GM18526 (cell line): Measurements from ENCODE around the gene GLIS1.

Experiments used
- POLR2A ChIP-seq: IDR thresholded peaks from 3 replicates; pipeline ENCODE4 v1.6.1; 2011; ENCODE audit not compliant: insufficient read length; ENCODE audit errors: extremely low read depth

Gene GLIS1

DNA sequence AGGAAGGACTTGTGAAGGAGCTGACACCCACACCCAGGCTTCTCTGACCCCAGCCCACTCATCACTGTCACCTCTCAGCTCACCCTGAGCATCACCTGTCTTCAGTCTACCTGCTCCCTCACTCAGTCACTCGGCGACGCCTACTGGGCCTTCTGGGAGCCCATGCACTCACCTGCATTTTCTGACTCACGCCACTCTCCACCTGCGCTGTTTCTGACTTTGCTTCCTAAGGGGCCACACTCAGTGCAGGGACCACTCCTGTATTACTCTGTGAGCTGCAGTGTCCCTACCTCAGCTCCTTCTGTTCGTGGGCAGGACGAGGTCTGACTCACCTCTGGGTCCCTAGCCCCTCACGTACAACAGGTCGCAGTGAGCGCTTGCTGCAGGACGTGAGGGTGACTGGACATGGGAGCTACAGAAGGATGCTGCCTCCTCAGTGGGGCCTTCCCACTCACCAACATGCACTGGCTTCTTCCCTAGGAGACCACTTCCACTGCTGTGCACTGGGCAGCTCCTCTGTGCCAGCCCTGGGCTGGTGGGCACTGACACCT is 102.3 kb downstream of the GLIS1 start:
- TF ChIP-seq POLR2A: no peak

DNA sequence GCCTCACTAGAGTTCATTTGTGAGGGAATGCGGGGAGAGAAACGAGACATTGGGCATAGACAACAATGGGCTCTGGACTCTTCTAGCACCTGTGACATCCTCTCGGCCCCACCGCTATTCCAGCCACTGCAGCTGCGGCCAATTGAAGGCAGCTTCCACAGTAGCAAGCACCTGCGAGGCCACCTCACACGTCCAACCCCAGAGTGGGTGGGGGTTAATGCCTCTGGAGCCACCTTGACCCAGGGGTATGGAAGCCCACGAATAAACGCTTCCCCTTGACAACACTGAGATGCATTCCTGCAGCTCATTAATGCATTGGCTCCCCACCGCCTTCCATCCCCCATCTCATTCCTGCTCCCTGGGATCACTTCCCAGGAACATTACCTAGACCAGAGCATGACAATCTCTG is 104.4 kb downstream of the GLIS1 start:
- TF ChIP-seq POLR2A: no peak

DNA sequence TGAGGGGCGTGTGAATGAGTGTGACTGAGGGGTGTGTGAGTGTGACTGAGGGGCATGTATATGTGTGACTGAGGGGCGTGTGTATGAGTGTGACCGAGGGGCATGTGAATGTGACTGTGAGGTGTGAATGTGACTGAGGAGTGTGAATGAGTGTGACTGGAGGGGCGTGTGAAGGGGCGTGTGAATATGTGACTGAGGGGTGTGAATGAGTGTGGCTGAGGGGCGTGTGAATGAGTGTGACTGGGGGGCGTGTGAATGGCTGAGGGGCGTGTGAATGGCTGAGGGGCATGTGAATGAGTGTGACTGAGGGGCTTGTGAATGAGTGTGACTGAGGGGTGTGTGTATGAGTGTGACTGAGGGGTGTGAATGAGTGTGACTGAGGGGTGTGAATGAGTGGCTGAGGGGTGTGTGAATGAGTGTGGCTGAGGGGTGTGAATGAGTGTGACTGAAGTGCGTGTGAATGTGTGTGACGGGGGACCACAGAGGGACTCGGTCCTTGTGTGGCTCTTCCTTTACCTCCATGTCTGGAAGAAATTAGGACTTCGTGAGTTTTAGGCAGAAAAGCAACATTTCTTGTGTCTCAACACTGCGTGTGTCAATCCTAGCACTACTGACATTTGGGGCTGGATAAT is 105.8 kb downstream of the GLIS1 start:
- no peak for TF ChIP-seq POLR2A

DNA sequence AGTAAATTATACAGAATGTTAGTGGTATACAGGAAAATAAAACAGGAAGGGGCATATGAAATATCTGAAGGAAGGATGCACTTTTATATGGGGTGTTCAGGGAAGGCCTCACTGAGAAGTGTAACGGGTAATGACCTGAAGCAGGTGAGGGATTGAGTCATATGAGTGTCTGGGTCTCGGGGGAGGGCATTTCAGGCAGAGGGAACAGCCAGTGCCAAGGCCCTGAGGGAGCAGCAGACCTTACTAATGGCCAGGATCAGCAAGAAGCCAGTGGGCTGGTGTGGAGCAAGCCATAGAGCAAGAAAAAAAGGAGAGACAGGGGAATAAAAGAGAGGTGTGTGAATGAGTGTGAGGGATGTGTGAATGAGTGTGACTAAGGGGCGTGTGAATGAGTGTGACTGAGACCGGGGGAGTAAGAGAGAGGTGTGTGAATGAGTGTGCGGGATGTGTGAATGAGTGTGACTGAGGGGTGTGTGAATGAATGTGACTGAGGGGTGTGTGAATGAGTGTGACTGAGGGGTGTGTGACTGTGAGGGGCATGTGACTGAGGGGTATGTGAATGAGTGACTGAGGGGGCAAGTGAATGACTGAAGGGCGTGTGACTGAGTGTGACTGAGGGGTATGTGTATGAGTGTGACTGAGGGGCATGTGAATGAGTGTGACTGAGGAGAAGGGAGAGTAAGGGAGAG is 107.2 kb downstream of the GLIS1 start:
- no peak for TF ChIP-seq POLR2A

DNA sequence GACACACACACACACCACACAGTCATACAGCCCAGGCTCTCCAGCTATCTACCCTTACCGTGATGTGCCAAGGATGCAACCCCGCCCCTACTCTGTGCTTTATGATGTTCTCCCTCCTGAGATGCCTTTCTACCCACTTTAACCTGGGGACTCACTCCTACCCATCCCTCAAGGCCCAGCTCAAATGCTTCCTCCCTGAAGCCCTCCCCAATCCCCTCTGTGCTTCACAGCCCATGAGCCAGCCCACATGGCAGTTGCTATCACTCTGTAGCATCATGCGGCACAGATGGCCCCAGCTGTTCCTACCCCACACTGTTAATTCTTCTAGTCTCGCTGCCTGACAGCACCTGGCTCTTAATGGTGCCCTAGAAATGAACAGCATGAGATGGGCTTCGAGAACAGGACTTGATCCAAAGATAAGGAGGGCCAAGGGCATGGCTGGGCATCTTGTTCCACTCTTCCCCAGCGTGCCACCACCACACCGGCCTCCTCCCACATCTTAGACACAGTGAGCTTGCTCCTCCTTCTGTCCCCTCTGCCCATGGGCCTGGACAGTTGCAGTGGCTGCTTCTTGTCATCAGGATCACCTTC is 109.8 kb downstream of the GLIS1 start:
- TF ChIP-seq POLR2A: no peak

DNA sequence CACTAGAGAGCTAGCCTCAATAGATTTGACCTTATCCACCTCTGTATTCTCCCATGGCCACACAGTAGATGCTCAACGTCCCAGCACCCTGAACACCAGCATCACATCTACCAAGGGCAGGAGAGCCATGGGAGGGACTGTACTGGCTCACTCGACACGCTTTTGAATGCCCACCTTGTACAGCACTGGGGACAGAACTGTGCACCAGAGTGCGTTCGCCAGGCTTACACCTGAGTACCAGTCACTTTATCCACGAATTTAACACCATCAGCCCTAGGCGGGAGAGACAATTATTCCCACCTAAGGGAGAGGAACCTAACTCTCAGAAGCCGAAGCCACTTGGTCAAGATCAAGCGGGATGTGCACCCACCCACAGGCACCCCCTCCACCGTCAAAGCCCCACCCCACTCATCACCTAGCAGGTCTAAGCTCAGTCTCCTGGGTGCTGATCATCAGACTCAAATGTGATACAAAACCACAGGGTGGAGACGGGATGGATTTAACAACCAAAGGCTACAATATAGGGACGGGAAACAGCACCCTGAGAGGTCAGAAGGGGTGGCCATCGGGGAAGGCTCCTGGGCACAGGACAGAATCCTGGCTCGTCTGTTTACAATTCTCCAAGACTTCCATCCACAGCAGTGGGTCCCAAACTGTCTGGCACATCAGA is 110.5 kb downstream of the GLIS1 start:
- no peak for TF ChIP-seq POLR2A

DNA sequence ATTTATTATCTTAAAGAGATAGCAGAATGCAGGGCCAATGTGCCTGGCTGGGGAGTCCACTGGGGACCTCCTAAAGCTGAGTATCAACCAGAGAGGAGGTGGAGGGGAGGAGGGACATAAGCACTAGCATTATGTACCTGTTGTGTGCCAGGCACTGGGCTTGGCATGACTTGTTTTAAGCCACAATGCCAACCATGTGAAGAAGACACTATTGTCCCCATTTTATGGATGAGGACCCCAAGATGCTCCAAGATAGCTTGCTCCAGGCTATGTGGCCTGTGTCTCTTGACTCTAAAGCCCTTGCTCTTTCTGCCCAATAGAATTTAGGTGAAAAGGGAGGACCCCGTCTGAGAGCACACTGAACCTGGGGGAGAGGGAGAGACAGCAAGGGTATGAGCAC is 111.3 kb downstream of the GLIS1 start:
- no peak for TF ChIP-seq POLR2A

DNA sequence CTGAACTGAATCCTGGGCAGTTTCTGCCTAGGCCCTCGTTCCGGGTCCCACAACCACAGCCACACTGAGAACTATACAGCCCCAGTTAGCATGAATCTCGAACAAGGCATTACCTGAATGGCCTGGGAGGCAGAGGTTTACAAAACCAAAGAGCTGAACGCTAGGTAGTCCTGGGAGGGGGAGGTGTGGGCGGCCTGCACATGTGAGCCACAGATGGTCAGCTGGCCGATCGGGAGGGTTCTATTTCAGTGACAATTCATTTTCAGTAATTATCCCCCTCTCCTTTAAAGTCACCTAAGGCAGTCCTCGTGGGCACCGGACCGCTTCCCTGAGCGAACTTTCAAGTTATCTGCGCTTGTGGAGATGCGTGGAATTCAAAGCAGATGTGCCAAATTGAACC is 111.9 kb downstream of the GLIS1 start:
- no peak for TF ChIP-seq POLR2A

DNA sequence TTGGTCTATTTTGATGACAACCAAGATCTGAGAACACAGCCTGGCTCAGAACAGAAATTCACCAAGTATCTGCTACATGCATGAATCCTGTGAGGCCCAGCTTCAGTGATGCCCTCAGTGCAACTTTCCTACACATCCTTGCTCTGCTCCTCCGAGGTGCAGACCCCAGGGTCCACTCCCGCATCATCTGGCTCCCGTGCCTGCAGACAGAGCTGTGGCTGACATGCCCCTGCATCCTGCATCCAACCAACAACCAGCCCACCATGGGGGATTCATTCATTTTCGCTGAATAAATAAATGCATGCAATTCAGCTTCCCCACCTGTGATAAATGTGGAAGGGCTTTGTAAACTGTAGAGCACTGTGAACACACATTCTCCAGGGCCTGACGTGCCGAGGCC is 112.3 kb downstream of the GLIS1 start:
- TF ChIP-seq POLR2A: no peak

DNA sequence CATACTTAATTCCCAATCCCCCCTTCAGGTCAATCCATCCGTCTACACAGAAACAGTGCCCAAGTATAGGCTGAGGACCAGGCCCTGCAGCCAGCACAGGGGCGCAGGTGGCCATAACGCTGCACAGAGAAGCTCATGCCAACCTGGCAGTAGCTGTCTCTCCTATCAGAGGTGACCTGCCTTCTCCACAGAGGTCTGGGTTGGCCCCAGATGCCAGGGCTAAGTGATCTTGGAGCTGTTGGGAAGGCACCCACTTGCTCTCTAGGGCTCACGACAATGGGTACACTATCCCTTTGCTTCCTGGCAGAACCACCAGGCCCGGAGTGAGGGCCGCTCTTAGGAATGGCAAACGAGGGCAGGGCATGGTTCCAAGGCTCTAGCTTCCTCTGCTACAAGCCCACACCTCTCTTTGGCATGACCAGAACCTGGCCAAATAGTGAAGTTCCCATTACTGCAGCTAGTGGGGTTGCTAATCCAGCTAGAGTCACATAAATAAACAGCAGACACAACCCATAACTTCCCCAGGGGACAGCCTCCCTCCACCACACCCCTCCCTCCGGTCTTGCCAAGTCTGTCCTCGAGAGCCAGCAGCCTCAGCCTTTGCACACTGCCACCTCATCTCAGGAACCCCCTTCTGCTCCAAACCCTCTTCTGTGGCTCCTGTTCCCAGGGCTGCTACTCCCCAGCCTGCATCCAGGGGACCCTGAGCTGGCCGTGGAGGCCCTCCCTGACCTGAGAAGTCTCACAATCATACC is 113.0 kb downstream of the GLIS1 start:
- TF ChIP-seq POLR2A: no peak

DNA sequence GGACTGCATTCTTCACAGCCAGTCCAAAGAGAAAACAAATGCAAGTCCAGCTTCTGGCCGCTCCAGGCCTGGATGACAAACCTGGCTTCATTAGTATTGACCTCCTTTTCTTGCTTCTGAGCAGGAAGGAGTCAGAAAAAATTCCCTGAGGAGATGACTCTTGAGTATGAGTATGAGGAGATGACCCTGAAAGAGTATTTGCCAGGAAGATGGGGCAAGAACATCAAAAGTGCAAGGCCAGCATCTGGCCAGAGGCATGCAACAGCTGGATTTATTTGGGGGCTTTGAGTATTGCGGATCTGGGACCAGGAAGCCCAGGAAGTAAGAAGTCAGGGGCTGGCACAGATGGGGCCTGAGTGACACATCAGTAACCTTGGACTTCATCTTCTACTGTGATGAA is 113.9 kb downstream of the GLIS1 start:
- TF ChIP-seq POLR2A: no peak

DNA sequence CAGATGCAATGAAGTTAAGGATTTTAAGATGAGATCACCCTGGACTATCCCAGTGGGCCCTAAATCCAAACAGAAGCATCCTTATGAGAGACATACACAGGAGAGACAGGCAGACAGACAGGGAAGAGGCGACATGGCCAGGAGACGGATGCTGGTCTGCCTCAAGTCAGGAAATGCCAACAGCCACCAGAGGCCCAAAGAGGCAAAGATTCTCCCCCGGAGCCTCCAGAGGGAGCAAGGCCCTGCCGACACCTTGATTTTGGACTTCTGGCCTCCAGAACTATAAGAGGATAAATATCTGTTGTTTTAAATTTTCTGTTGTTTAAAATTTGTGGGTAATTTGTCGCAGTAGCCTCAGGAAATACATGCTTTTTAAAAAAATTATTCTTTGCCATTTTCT is 116.4 kb downstream of the GLIS1 start:
- TF ChIP-seq POLR2A: no peak

DNA sequence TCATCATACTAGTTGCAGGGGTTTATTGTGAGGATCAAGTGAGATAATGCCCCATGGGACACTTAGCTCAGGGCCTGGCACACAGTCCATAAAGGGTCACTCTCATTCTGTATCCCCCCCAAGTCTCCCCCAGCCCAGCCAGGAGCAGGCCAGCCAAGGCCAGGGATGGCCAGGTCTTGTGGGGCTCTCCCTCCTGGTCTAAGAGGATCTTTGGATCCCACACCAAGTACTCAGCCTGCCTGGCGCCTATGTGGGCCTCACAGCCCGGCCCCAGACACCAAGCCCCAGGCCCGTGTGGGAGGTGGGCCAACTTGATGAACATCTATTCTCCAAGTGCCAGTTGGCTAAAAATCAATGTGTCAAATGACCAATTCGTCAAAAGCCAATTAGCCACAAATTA is 117.8 kb downstream of the GLIS1 start:
- TF ChIP-seq POLR2A: no peak

DNA sequence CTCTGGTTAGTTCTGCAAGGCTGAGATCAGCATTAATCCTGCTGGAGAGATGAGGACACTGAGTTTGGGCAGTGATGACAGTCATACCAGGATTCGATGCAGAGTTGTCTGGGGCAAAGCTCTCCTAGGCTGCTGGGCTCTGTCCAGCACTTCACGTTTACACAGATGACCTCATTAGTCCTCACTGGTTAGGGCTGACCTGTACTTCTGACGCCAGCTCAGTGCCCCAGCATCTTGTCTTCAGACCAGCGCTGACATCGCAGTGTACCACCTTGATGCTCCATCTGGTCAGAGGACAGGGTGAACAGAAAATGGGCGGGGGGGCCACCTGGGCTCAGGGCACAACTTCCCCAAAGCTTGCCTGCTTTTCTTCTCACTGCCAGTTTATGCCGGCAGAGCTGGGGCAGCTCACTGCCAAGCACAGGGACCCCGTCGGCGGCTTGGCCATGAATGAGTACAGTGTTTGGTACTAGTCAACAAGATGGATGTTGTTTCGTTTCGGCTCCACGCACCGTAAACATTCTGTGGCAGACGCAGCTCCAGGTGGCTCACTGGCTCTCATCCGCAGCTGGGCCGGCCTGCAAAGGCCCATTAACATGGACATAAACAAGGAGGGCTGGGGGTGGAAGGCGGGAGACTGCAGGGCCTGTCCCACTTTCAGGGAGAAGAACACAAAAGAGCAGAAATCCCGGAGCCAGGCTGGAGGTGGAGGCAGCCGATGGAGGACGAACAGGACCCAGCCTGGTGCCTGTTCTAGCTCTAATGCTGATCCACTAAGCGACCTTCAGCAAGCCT is 118.7 kb downstream of the GLIS1 start:
- no peak for TF ChIP-seq POLR2A

DNA sequence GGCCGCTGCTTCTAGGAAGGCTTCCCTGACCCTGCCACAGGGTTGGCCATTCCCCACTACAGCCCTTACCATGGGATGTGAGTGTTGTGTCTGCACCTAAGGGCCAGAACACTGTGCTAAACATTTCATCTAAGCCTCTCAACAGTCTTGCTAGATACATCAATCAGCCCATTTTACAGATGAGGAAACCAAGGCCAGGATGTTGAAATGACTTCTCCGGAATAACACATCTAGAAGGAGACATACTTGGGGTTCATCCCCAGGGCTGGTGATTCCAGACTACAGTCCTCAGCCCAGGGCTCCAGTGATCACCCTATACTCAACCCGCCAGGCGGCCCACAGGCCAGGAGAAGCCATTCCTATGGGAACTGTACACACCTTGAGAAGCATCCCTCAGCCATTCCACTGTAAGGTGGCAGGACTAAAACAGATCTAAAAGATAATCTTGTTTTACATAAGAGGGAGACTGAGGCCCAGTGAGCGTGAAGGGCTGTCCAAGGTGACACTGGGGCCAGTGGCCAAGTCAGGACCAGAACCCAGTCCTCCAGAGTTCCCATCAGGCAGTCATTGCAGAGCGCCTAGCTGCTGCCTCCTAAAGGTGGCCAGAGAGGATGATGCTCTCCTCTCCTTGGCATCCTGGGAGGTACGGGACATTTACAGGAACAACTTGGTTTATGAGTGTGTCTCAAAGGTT is 119.5 kb downstream of the GLIS1 start:
- TF ChIP-seq POLR2A: no peak
